ENCODE results near the gene SGMS1.

DNA sequence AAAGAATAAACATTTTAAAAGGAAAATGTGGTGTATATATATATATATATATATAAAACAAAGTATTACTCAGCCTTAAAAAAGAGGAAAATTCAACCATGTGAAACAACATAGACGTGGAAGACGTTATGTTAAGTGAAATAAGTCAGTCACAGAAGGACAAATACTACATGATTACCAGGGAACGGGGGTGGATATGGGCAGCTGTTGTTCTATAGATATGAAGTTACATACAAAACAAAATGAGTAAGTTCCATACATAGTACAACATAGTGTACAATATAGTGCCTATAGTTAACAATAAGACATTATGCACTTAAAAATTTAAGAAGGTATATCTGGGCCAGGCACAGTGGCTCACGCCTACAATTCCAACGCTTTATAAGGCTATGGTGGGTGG is 48.8 kb downstream of the SGMS1 start:
- TF ChIP-seq, protein P1, sequence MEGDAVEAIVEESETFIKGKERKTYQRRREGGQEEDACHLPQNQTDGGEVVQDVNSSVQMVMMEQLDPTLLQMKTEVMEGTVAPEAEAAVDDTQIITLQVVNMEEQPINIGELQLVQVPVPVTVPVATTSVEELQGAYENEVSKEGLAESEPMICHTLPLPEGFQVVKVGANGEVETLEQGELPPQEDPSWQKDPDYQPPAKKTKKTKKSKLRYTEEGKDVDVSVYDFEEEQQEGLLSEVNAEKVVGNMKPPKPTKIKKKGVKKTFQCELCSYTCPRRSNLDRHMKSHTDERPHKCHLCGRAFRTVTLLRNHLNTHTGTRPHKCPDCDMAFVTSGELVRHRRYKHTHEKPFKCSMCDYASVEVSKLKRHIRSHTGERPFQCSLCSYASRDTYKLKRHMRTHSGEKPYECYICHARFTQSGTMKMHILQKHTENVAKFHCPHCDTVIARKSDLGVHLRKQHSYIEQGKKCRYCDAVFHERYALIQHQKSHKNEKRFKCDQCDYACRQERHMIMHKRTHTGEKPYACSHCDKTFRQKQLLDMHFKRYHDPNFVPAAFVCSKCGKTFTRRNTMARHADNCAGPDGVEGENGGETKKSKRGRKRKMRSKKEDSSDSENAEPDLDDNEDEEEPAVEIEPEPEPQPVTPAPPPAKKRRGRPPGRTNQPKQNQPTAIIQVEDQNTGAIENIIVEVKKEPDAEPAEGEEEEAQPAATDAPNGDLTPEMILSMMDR (IDR thresholded peaks at IDR 0.05) = no peak
- no peak for TF ChIP-seq POLR2A (IDR thresholded peaks at IDR 0.05)

Data from vagina (tissue), 2 donors.